SK-N-SH (cell line): ENCODE measurements around the gene TPD52L1. TPM values are rescaled to one million over a fixed set of nuclear protein-coding genes. Genes with fewer than 3 reads are reported as not detected.

Experiments
- CTCF ChIA-PET: fragments of 300-600, 350-600 bp; formaldehyde crosslinking; extraction: SDS; loops from one replicate; lab custom pipeline; 2021; lab: Yijun Ruan, JAX
- POLR2A ChIA-PET: fragments of 350-600 bp; sonication (Branson Sonifier 250); formaldehyde crosslinking; extraction: SDS; loops from one replicate; lab custom pipeline; 2020; ENCODE audit warnings: antibody characterized with exemption, inconsistent platforms; lab: Yijun Ruan, JAX
- DNase-seq: peaks from one replicate; pipeline ENCODE4 v3.0.0; 2012
- H2AFZ ChIP-seq: fragments of 200-600 bp; sonication (generic); 2 replicates; pipeline ENCODE4 v1.8.1; 2016; ENCODE audit warnings: antibody characterized with exemption, mild to moderate bottlenecking, low read depth
- H3F3A ChIP-seq: fragments of 200-600 bp; sonication (generic); replicated peaks from 2 replicates; pipeline ENCODE3; 2016; ENCODE audit warnings: antibody characterized with exemption, mild to moderate bottlenecking; ENCODE audit not compliant: insufficient read depth
- H3K27ac ChIP-seq, 2 experiments: fragments of 200-500 bp in 1 of 2; fragments of 200-600 bp in 1 of 2; sonication (Bioruptor generic) in 1 of 2; sonication (generic), shearing (Covaris generic) in 1 of 2; 2 replicates each; pipeline versions ENCODE4 v1.5.1 to v1.6.1; 2014 to 2016; ENCODE audit warnings: low read depth in 2 of 2, inconsistent platforms in 1 of 2, low read length in 1 of 2, mild to moderate bottlenecking in 1 of 2, mixed read lengths in 1 of 2
- H3K27me3 ChIP-seq: fragments of 200-600 bp; sonication (generic), shearing (Covaris generic); 2 replicates; pipeline ENCODE4 v1.6.1; 2016; ENCODE audit warnings: mixed run types; ENCODE audit not compliant: insufficient read depth
- H3K36me3 ChIP-seq, 2 experiments: fragments of 200-500 bp in 1 of 2; fragments of 200-600 bp in 1 of 2; sonication (Bioruptor generic) in 1 of 2; sonication (generic) in 1 of 2; replicated peaks in 1 of 2; 2 replicates each; pipeline versions ENCODE3 to v1.5.1; 2014 to 2016; ENCODE audit warnings: low read length in 1 of 2, mild to moderate bottlenecking in 1 of 2; ENCODE audit not compliant: insufficient read depth in 2 of 2, control insufficient read depth in 1 of 2
- H3K4me1 ChIP-seq, 2 experiments: fragments of 200-500 bp in 1 of 2; fragments of 200-600 bp in 1 of 2; sonication (Bioruptor generic) in 1 of 2; sonication (generic), shearing (Covaris generic) in 1 of 2; 2 replicates each; pipeline versions ENCODE4 v1.5.1 to v1.6.1; 2014 to 2016; ENCODE audit warnings: low read depth in 1 of 2, low read length in 1 of 2, mixed run types in 1 of 2; ENCODE audit not compliant: insufficient read depth in 2 of 2, control insufficient read depth in 1 of 2
- H3K4me2 ChIP-seq: fragments of 200-600 bp; sonication (generic), shearing (Covaris generic); 2 replicates; pipeline ENCODE4 v1.6.1; 2017; ENCODE audit warnings: mixed run types
- H3K4me3 ChIP-seq, 2 experiments: fragments of 200-500 bp in 1 of 2; fragments of 200-600 bp in 1 of 2; sonication (Bioruptor generic) in 1 of 2; sonication (generic), shearing (Covaris generic) in 1 of 2; 2 replicates each; pipeline versions ENCODE4 v1.5.1 to v1.8.1; 2014 to 2016; ENCODE audit warnings: low read depth in 2 of 2, inconsistent platforms in 1 of 2, low read length in 1 of 2, mild to moderate bottlenecking in 1 of 2, mixed read lengths in 1 of 2, moderate library complexity in 1 of 2
- H3K79me2 ChIP-seq: fragments of 200-600 bp; sonication (generic); 2 replicates; pipeline ENCODE4 v1.8.1; 2017; ENCODE audit warnings: mild to moderate bottlenecking; ENCODE audit not compliant: insufficient read depth
- H3K9ac ChIP-seq: fragments of 200-600 bp; sonication (generic); 2 replicates; pipeline ENCODE4 v1.6.1; 2017; ENCODE audit warnings: mixed run types
- H3K9me2 ChIP-seq: fragments of 200-600 bp; sonication (generic); 2 replicates; pipeline ENCODE4 v1.6.1; 2017; ENCODE audit warnings: mixed run types
- H3K9me3 ChIP-seq: fragments of 200-600 bp; sonication (generic); 2 replicates; pipeline ENCODE4 v1.6.1; 2017; ENCODE audit warnings: mixed run types, mild to moderate bottlenecking, moderate library complexity
- H4K20me1 ChIP-seq: fragments of 200-600 bp; sonication (generic); 2 replicates; pipeline ENCODE4 v1.6.1; 2017; ENCODE audit warnings: mild to moderate bottlenecking, mixed run types; ENCODE audit not compliant: insufficient read depth
- CHD2 ChIP-seq: fragments of 150-350 bp; IDR thresholded peaks from 2 replicates; pipeline ENCODE4 v1.6.1; 2018; ENCODE audit warnings: low read length; ENCODE audit not compliant: partially characterized antibody
- ELF1 ChIP-seq: IDR thresholded peaks from 2 replicates; pipeline ENCODE4 v1.4.0; 2012
- EP300 ChIP-seq, 2 experiments: IDR thresholded peaks; 2 replicates each; pipeline versions ENCODE4 v1.4.0 to v1.6.1; 2012; ENCODE audit warnings: borderline replicate concordance in 1 of 2, low read depth in 1 of 2, low read length in 1 of 2
- MEF2A ChIP-seq: IDR thresholded peaks from 2 replicates; pipeline ENCODE4 v1.4.0; 2012; ENCODE audit warnings: low read depth, borderline replicate concordance
- NRF1 ChIP-seq: IDR thresholded peaks from 2 replicates; pipeline ENCODE4 v1.6.1; 2012; ENCODE audit warnings: low read depth, mild to moderate bottlenecking, low read length
- RAD21 ChIP-seq: IDR thresholded peaks from 2 replicates; pipeline ENCODE4 v1.6.1; 2012; ENCODE audit warnings: mild to moderate bottlenecking, low read length
- RCOR1 ChIP-seq: fragments of 150-350 bp; IDR thresholded peaks from 2 replicates; pipeline ENCODE4 v1.6.1; 2017; ENCODE audit warnings: antibody characterized with exemption, low read length
- RXRA ChIP-seq: IDR thresholded peaks from 2 replicates; pipeline ENCODE4 v1.4.0; 2012; ENCODE audit warnings: low read depth, mild to moderate bottlenecking, borderline replicate concordance
- SMC3 ChIP-seq: IDR thresholded peaks from 2 replicates; pipeline ENCODE4 v1.6.1; 2012; ENCODE audit warnings: low read depth, low read length, improper control_type of control experiment
- TAF1 ChIP-seq: IDR thresholded peaks from 2 replicates; pipeline ENCODE4 v1.6.1; 2012; ENCODE audit warnings: low read depth, mild to moderate bottlenecking, low read length, moderate library complexity, borderline replicate concordance
- YY1 ChIP-seq: IDR thresholded peaks from 2 replicates; pipeline ENCODE4 v1.4.0; 2012; ENCODE audit warnings: low read depth, mild to moderate bottlenecking
- WGBS: methylation state at CpG from one replicate; pipeline ENCODE4 v1.1.6; 2017; ENCODE audit warnings: low lambda C conversion rate; 5-methylcytosine and 5-hydroxymethylcytosine counted together
- polyA plus RNA-seq, 3 experiments: library from polyadenylated mRNA; depleted of rRNA; stranded (reverse); fragments of >200 nt; gene quantifications; 2 replicates each; pipeline ENCODE4 v1.2.3, GENCODE V29; 2012
- TF ChIP-seq, protein P1 (sequence below): fragments of 200-600 bp; sonication (generic); IDR thresholded peaks from 2 replicates; pipeline ENCODE4 v1.6.1; 2017; ENCODE audit warnings: antibody characterized with exemption, mild to moderate bottlenecking, moderate library complexity
- TF ChIP-seq, protein P2 (sequence below): IDR thresholded peaks from 2 replicates; pipeline ENCODE4 v1.4.0; 2012; ENCODE audit warnings: low read depth

Gene TPD52L1
- polyA plus RNA-seq, 1 of the 3 experiments (the other 2 are of a cell fraction) = 0.13 TPM

DNA sequence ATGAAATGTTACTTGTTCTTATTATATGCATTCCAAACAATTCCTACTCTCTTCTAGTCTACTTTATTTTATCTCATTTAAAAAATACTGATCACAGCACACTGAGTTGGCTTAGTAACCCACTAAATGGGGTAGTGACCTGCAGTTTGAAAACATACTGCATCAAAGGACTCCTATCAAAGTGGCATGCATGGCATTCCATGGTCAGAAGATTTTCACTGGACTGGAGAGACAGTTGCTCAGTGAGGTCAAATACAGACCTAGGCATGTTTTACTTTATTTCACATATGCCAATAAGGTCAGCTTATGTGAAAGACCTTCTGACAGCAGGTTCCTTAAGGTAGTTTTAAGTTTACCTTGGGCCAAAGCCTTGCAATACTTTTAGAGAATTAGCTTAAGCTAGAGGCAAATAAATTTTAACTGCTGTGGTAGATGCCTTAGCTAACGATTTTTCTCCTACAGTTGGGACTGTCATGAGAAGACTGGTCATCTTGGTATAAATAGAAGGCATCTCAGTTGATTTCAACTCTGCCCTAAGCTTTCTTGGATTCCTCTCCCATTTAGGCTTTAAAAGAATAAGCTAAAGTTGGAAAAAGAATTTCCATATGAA lies 35.1 kb downstream of the TPD52L1 start:
- no peaks in the 10 kb centered on the region for H4K20me1 ChIP-seq
- no peaks in the 10 kb centered on the region for H3K9me2 ChIP-seq
- H3K27me3 ChIP-seq = peaks cover 8% of the 10 kb centered on the region; the same call in 1 of the 2 replicates
- H3K36me3 ChIP-seq = no peaks in the 10 kb centered on the region
- ChIA-PET CTCF (no interaction called here), POLR2A (no interaction called here)
- no peak overlapping the region for H3K4me2 ChIP-seq
- WGBS = 20% methylated on average over 1 of the region's 1 CpG
- H3K27ac ChIP-seq = no peak overlapping the region
- TF ChIP-seq, protein P1, sequence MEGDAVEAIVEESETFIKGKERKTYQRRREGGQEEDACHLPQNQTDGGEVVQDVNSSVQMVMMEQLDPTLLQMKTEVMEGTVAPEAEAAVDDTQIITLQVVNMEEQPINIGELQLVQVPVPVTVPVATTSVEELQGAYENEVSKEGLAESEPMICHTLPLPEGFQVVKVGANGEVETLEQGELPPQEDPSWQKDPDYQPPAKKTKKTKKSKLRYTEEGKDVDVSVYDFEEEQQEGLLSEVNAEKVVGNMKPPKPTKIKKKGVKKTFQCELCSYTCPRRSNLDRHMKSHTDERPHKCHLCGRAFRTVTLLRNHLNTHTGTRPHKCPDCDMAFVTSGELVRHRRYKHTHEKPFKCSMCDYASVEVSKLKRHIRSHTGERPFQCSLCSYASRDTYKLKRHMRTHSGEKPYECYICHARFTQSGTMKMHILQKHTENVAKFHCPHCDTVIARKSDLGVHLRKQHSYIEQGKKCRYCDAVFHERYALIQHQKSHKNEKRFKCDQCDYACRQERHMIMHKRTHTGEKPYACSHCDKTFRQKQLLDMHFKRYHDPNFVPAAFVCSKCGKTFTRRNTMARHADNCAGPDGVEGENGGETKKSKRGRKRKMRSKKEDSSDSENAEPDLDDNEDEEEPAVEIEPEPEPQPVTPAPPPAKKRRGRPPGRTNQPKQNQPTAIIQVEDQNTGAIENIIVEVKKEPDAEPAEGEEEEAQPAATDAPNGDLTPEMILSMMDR = no peak
- TF ChIP-seq TAF1 (no peak), RAD21 (no peak), RXRA (no peak), EP300 (IDR thresholded peaks at IDR 0.05; ENCODE audit: borderline replicate concordance in 1 of 2, low read depth in 1 of 2, low read length in 1 of 2) (no peak), NRF1 (no peak), MEF2A (no peak)
- TF ChIP-seq, protein P2, sequence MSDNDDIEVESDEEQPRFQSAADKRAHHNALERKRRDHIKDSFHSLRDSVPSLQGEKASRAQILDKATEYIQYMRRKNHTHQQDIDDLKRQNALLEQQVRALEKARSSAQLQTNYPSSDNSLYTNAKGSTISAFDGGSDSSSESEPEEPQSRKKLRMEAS = no peak
- no peak for DNase-seq
- H3K4me3 ChIP-seq = no peak overlapping the region
- H3K9me3 ChIP-seq = no peaks in the 10 kb centered on the region
- H2AFZ ChIP-seq = no peak overlapping the region
- no peaks in the 10 kb centered on the region for H3F3A ChIP-seq
- H3K9ac ChIP-seq = no peak overlapping the region
- no peaks in the 10 kb centered on the region for H3K79me2 ChIP-seq
- H3K4me1 ChIP-seq = no peaks in the 10 kb centered on the region

DNA sequence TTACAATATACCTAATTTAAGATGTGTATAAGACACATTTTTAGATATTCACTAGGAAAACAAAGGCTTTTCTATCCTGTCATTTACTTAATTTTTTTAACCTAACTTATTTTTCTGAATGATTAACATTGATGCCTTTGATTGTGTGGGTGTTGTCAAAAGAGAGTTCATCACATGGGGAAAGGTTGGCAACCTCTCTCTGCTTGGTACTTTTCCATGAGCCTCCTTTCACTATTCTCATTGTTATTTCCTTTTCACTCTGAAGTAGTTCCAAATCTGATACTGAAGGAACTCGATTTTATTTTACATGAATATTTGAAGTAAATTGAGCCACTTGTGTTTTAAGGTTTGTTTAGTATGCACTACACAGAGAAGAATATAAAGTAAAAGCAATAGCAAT lies 35.9 kb downstream of the TPD52L1 start:
- no peak for DNase-seq
- no peaks in the 10 kb centered on the region for H3F3A ChIP-seq
- no peaks in the 10 kb centered on the region for H3K36me3 ChIP-seq

DNA sequence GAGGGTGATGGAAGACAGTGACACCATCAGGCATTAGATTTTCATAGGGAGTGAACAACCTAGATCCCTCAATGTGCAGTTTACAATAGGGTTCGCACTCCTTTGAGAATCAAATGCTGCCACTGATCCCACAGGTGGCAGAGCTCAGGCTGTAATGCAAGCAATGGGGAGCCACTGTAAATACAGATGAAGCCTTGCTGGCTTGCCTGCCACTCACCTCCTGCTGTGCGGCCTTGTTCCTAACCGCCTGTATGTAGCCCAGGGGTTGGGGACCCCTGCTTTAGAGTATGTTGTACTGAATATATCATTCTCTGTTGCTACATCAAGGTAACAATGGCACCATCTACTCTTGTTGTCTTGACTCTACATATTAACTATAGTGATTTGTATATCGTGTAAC lies 37.1 kb downstream of the TPD52L1 start:
- Histone ChIP-seq H3K4me1 (no peaks in the 10 kb centered on the region), H3K9ac (no peak overlapping the region), H3K9me2 (no peaks in the 10 kb centered on the region), H3K27ac (no peak overlapping the region), H3K4me3 (no peak overlapping the region), H2AFZ (no peak overlapping the region), H3K27me3 (no peaks in the 10 kb centered on the region; the same call in 1 of the 2 replicates), H3K36me3 (no peaks in the 10 kb centered on the region), H4K20me1 (no peaks in the 10 kb centered on the region), H3K9me3 (no peaks in the 10 kb centered on the region), H3K79me2 (no peaks in the 10 kb centered on the region), H3K4me2 (no peak overlapping the region), H3F3A (no peaks in the 10 kb centered on the region)
- TF ChIP-seq YY1 (no peak), CHD2 (no peak), SMC3 (no peak), ELF1 (no peak)
- ChIA-PET CTCF (interaction anchor here (0.6 kb wide), 1 partner anchor 248 kb away, joined by 3 read pairs; no protein-coding TSS in a partner anchor), POLR2A (no interaction called here)
- DNase-seq = no peak
- 24% methylated on average over 4 of the region's 4 CpGs for WGBS

More for the DNA sequence above, 35.9 kb downstream of the TPD52L1 start:
- no peak overlapping the region for H3K4me2 ChIP-seq
- POLR2A ChIA-PET = no interaction called here
- CTCF ChIA-PET = no interaction called here
- H3K27me3 ChIP-seq = peaks cover under 1% of the 10 kb centered on the region; the same call in 1 of the 2 replicates
- no peaks in the 10 kb centered on the region for H3K79me2 ChIP-seq
- H3K9me2 ChIP-seq = no peaks in the 10 kb centered on the region
- TF ChIP-seq RCOR1 (no peak), TAF1 (no peak)
- TF ChIP-seq, all 33 proteins: peak for 0
- H2AFZ ChIP-seq = no peak overlapping the region
- 2% methylated on average over 1 of the region's 1 CpG for WGBS
- no peak overlapping the region for H3K27ac ChIP-seq
- H3K4me3 ChIP-seq = no peak overlapping the region
- H3K9ac ChIP-seq = no peak overlapping the region
- H3K9me3 ChIP-seq = no peaks in the 10 kb centered on the region
- no peaks in the 10 kb centered on the region for H4K20me1 ChIP-seq
- H3K4me1 ChIP-seq = no peaks in the 10 kb centered on the region
